CD4-positive, alpha-beta T cell treated with Interleukin-17A for 4 hours (primary cell): Measurements from ENCODE around the gene RPS19BP1.

Source experiments
- DNase-seq: peaks from one replicate; pipeline ENCODE4 v3.0.0-alpha.2; 2020; ENCODE audit warnings: mixed read lengths

The RPS19BP1 gene, protein sequence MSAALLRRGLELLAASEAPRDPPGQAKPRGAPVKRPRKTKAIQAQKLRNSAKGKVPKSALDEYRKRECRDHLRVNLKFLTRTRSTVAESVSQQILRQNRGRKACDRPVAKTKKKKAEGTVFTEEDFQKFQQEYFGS

DNA sequence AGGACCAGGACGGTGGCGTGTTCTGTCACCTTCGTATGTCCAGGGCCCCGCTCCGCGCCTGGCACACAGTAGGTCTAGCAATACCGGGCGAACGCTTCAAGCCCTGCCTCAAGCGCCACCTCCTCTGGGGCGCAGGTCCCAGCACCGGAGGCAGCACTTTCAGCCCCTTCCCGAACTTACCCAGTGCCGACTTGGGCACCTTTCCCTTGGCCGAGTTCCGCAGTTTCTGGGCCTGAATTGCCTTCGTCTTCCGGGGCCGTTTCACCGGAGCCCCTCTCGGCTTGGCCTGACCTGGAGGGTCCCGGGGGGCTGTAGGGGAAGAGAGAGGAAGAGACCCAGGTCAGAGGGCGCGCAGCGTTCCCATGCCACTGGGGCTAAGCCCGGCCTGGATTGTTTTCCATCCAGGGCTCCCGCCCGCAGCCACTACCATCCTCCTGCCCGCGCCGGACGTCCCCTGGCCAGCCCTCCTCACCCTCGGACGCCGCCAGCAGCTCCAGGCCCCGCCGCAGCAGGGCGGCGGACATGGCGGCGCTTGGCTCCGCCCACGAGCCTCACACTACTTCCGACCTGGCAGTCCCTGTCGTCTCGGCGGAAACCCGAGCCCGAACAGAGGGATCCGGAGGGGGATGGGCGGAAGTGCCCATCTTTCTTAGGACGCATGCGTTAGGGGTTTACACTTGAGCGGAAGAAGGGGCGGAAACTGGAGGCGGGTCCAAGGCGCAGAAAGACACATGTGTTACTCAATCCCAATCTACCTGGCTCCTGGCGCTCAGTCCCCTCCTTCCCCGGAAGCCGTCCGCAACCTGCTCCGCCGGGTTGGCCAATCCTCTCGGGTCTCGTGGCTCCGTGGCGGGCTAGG is at the start of gene RPS19BP1:
RPS19BP1 (minus strand) TSS at position 534 of the 859 bp plus-strand sequence; CDS start at position 524, 10 bp downstream.
- DNase-seq = peak; percentile 100

GRCh38 chr22:39581303-39581702 is 48.8 kb upstream of the RPS19BP1 start:
- no peak for DNase-seq

GRCh38 chr22:39580795-39581194 is 48.2 kb upstream of the RPS19BP1 start:
- no peak for DNase-seq

DNA sequence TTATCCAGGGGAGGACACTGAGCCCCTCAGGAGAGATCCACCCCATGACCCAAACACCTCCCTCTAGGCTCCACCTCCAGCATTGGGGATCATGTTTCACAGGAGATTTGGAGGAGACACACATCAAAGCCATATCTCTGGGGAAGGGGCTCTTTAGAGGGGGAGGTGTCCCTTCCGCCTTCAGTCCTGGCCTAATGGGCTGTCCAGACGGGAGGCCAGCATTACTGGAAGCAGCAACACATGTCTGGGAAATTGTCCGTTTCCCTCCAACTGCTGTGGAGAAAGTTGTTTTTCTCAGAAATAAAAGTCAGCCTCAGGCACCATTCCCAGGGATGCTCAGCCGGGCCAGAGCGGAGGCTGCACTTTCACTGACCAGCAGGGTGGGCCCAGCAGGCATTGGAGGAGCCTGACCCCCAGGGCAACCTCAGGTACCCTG is 47.5 kb upstream of the RPS19BP1 start:
- DNase-seq = no peak

GRCh38 chr22:39577900-39578299 is 45.4 kb upstream of the RPS19BP1 start:
- no peak for DNase-seq

DNA sequence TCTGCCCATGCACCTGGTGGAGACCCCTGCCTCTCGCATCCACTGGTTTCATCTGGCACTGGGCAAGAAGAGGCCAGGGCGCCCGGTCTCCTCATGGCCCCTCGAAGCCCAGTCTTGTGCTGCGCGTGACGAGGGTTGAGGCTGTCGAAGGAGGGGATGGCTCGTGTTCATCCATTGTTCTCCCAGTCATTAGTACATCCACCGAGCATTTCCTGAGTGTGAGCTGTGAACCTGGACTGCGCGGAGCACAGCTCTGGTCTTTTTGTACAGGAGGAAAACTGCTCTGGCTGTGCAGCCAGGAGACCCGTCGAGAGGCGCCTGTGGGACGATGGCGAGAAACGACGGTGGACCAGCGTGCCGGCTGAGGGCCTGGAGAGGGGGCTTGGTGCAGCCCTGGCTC is 44.8 kb upstream of the RPS19BP1 start:
- DNase-seq = no peak

- DNase-seq = no peak
These were observed 43.5 kb upstream of the RPS19BP1 start for GRCh38 chr22:39576027-39576426.

GRCh38 chr22:39575552-39575825 is 42.9 kb upstream of the RPS19BP1 start:
- DNase-seq = no peak

- no peak for DNase-seq
These were observed 42.4 kb upstream of the RPS19BP1 start for GRCh38 chr22:39574779-39575551.

GRCh38 chr22:39571538-39571937 is 39.0 kb upstream of the RPS19BP1 start:
- no peak for DNase-seq

GRCh38 chr22:39570665-39571064 is 38.1 kb upstream of the RPS19BP1 start, which contains the start of gene CACNA1I:
Gene CACNA1I, plus strand, starts transcription at chr22:39570753. Its CDS starts 0 bp downstream, at chr22:39570753.
- no peak for DNase-seq

DNA sequence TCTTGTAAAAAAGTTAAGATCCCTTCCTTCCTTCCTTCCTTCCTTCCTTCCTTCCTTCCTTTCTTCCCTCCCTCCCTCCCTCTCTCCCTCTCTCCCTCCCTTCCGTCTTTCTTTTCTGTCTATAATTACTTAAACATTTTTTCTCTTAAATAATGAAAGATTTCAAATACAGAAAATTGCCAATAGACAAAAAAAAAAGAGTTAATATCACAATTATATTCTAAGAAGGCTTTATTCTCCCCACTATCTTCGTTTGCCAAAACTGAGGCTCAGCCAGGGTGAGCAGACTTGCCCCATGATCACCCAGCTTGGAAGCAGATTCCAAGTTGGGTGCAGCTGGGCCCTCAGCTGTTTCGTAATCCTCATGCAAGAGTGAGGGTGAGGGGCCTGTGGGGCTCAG is 37.7 kb upstream of the RPS19BP1 start:
- DNase-seq = no peak

DNA sequence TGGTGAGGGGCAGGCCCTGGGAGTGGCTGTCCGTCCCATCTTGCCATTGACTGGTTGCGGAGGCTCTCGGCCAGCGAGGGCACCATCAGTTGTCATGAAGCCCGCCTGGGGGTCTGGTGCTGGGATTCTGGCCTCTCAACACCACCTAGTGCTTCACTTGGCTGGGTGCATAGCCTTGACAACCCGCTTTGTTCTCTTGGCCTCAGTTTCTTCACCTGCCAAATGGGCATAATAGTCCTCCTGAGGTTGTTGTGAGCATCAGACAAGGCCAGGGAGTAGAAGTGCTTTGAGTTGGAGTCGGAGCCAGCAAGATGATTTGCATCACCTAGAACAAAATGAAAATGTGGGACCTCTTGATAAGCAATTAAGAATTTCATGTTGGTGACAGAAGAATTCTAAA is 36.5 kb upstream of the RPS19BP1 start:
- DNase-seq = no peak

GRCh38 chr22:39568278-39568981 is 35.9 kb upstream of the RPS19BP1 start:
- no peak for DNase-seq

DNA sequence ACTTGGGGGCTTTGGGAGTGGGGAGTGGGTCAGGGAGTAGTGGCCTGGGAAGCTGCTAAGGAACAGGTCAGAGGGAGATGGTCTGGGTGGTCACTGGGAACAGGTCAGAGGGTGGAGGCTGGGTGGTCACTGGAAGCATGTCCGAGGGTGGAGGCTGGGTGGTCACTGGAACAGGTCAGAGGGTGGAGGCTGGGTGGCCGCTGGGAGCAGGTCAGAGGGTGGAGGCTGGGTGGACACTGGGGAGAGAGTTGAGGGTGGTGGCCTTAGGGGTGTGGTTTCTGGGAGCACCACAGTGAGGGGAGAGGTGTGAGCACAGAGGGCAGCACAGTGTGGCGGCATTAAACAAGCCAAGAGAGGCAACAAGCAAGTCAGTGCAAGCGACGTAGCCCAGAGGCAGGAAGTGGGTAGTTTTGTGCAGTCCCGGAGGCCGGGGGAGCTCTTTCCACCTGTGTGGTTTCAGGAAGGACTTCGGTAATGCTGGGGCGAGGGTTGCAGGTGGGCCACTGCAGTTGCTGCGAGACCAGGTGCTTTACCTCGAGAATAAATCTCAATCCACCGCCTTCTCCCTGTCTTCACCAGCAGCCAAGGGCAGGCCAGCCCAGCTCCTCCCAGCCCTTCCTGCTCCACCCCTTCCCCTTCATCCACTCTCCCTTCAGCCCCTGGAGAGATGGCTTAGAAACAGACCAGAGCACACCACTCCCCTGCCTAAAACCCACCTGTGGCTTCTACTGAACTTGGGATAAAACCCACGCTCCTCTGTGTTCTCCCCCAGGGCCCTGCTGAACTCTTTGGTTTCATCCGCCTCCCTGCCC is 34.8 kb upstream of the RPS19BP1 start:
- DNase-seq = peak; percentile 73

GRCh38 chr22:39565414-39565944 is 32.9 kb upstream of the RPS19BP1 start:
- no peak for DNase-seq

DNA sequence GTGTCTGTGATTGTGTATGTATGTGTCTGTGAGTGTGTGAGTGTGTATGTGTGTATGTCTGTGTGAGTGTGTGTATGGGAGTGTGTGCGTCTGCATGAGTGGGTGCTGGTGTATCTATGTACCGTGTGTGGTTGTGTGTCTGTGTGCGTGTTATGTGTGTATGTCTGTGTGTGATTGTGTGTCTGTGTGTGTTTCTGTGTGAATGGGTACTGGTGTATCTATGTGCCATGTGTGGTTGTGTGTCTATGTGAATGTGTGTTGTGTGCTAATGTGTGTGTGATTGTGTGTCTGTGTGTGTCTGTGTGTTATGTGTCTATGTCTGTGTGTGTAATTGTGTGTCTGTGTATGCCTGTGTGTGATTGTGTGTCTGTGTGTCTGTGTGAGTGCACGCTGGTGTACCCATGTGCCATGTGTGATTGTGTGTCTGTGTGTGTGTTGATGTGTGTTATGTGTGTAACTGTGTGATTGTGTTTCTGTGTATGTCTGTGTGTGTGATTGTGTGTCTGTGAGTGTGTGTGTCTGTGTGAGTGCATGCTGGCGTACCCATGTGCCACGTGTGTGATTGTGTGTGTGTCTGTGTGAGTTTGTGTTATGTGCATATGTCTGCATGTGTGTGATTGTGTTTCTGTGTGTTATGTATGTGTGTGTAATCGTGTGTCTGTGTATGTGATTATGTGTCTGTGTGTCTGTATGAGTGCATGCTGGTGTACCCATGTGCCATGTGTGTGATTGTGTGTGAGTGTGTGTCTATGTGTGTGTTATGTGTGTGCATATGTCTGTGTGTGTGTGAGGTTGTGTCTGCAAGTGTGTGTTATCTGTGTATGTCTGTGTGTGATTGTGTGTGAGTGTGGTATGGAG is 31.3 kb upstream of the RPS19BP1 start:
- no peak for DNase-seq

GRCh38 chr22:39562839-39563489 is 30.4 kb upstream of the RPS19BP1 start:
- no peak for DNase-seq

- DNase-seq = no peak
These were observed 27.6 kb upstream of the RPS19BP1 start for GRCh38 chr22:39560127-39560526.

GRCh38 chr22:39559456-39560105 is 27.0 kb upstream of the RPS19BP1 start:
- DNase-seq = peak; percentile 25
